ENCODE data around the gene NEMP1.

- TF ChIP-seq CTCF (conservative IDR thresholded peaks at IDR 0.05 in 1 of 2, IDR thresholded peaks at IDR 0.05 in 1 of 2; ENCODE audit: extremely low read depth in 1 of 2, insufficient read depth in 1 of 2, low read depth in 1 of 2, low read length in 2 of 2) (no peak), EZH2 (IDR thresholded peaks at IDR 0.05; ENCODE audit: borderline replicate concordance, low read length) (no peak)
Observed at GRCh38 chr12:57099766-57100165, 21.2 kb upstream of the NEMP1 start.

All from mammary epithelial cell (primary cell).